Subcutaneous abdominal adipose tissue (tissue), 5 donors: ENCODE data around the gene ZNF469.
A peak's percentile ranks its signal among the peaks of the same experiment; 100 is the strongest.

Experiments used
- H3K27ac ChIP-seq: one replicate; pipeline ENCODE4 v1.7.0; 2013; ENCODE audit warnings: low read depth, mild to moderate bottlenecking, inconsistent platforms, low read length, moderate library complexity
- H3K27me3 ChIP-seq, 5 donors: one replicate each; pipeline ENCODE4 v1.7.0; 2013; ENCODE audit warnings: low read length in 5 of 5, inconsistent platforms in 1 of 5; ENCODE audit not compliant: control insufficient read depth in 5 of 5, insufficient read depth in 4 of 5
- H3K36me3 ChIP-seq, 5 donors: one replicate each; pipeline ENCODE4 v1.7.0; 2013; ENCODE audit warnings: low read length in 5 of 5; ENCODE audit not compliant: control insufficient read depth in 5 of 5, insufficient read depth in 5 of 5
- H3K4me1 ChIP-seq, 5 donors: one replicate each; pipeline ENCODE4 v1.7.0; 2013; ENCODE audit warnings: low read length in 5 of 5, mild to moderate bottlenecking in 3 of 5, moderate library complexity in 1 of 5; ENCODE audit not compliant: control insufficient read depth in 5 of 5, insufficient read depth in 5 of 5
- H3K4me3 ChIP-seq, 5 donors: one replicate each; pipeline ENCODE4 v1.7.0; 2013; ENCODE audit warnings: low read length in 5 of 5, low read depth in 1 of 5
- H3K9ac ChIP-seq, 5 donors: one replicate each; pipeline ENCODE4 v1.7.0; 2013; ENCODE audit warnings: low read length in 5 of 5, mild to moderate bottlenecking in 4 of 5, moderate library complexity in 3 of 5
- H3K9me3 ChIP-seq, 5 donors: one replicate each; pipeline ENCODE4 v1.7.0; 2013; ENCODE audit warnings: low read length in 5 of 5; ENCODE audit not compliant: control insufficient read depth in 5 of 5
- donor health status: healthy.
- donor health status: healthy.
- donor health status: healthy.
- donor health status: healthy.
- donor health status: healthy.

ZNF469 gene

GRCh38 chr16:88382491-88383400 is at the start of gene ZNF469:
Gene ZNF469 (plus strand): TSS chr16:88382959. CDS start chr16:88427471, 44,512 bp downstream.
- no peak within 1 kb of the TSS for H3K9ac ChIP-seq
- peak within 1 kb of the TSS; percentile 19 to 42 (median 39) for H3K4me3 ChIP-seq
- no peaks in the 10 kb centered on the region for H3K36me3 ChIP-seq
- peaks cover 0 to 16% (median 13%) of the 10 kb centered on the region in 5 donors for H3K4me1 ChIP-seq
- no peak within 1 kb of the TSS for H3K27ac ChIP-seq
- peaks cover 21 to 53% (median 37%) of the 10 kb centered on the region in 5 donors for H3K27me3 ChIP-seq
- peaks cover 0 to 3% (median 0%) of the 10 kb centered on the region in 5 donors for H3K9me3 ChIP-seq

GRCh38 chr16:88333848-88334777 is 48.6 kb upstream of the ZNF469 start:
- Histone ChIP-seq H3K27me3 (peaks cover 0 to 17% (median 6%) of the 10 kb centered on the region in 5 donors), H3K27ac (no peak overlapping the region), H3K4me1 (peaks cover 7 to 16% (median 11%) of the 10 kb centered on the region in 5 donors), H3K4me3 (peak overlapping the region in 1 of 5 donors; percentile 11), H3K9me3 (peaks cover 0 to 7% (median 0%) of the 10 kb centered on the region in 5 donors), H3K9ac (no peak overlapping the region), H3K36me3 (no peaks in the 10 kb centered on the region)

- H3K27me3 ChIP-seq = peaks cover 0 to 17% (median 7%) of the 10 kb centered on the region in 5 donors
Measured at GRCh38 chr16:88334778-88335720, 47.7 kb upstream of the ZNF469 start.

GRCh38 chr16:88337021-88337420 is 45.7 kb upstream of the ZNF469 start:
- Histone ChIP-seq H3K27ac (no peak overlapping the region), H3K27me3 (peaks cover 0 to 21% (median 11%) of the 10 kb centered on the region in 5 donors), H3K9me3 (peaks cover 0 to 7% (median 0%) of the 10 kb centered on the region in 5 donors), H3K9ac (no peak overlapping the region), H3K4me3 (no peak overlapping the region), H3K4me1 (peaks cover 7 to 16% (median 11%) of the 10 kb centered on the region in 5 donors), H3K36me3 (no peaks in the 10 kb centered on the region)

More at GRCh38 chr16:88334778-88335720, 47.7 kb upstream of the ZNF469 start:
- Histone ChIP-seq H3K9me3 (peaks cover 0 to 7% (median 0%) of the 10 kb centered on the region in 5 donors), H3K27ac (no peak overlapping the region), H3K36me3 (no peaks in the 10 kb centered on the region), H3K4me3 (no peak overlapping the region), H3K9ac (no peak overlapping the region), H3K4me1 (peaks cover 7 to 16% (median 11%) of the 10 kb centered on the region in 5 donors)

GRCh38 chr16:88337538-88337937 is 45.2 kb upstream of the ZNF469 start:
- H3K4me1 ChIP-seq = peaks cover 5 to 12% (median 6%) of the 10 kb centered on the region in 5 donors

GRCh38 chr16:88338111-88338510 is 44.6 kb upstream of the ZNF469 start:
- Histone ChIP-seq H3K27ac (no peak overlapping the region), H3K9me3 (peaks cover 0 to 12% (median 4%) of the 10 kb centered on the region in 5 donors), H3K9ac (no peak overlapping the region), H3K4me1 (peaks cover 0 to 6% (median 5%) of the 10 kb centered on the region in 5 donors), H3K36me3 (no peaks in the 10 kb centered on the region), H3K4me3 (no peak overlapping the region), H3K27me3 (peaks cover 0 to 16% (median 11%) of the 10 kb centered on the region in 5 donors)

More at GRCh38 chr16:88337538-88337937, 45.2 kb upstream of the ZNF469 start:
- Histone ChIP-seq H3K9me3 (peaks cover 0 to 7% (median 0%) of the 10 kb centered on the region in 5 donors), H3K4me3 (no peak overlapping the region), H3K27me3 (peaks cover 0 to 17% (median 11%) of the 10 kb centered on the region in 5 donors), H3K27ac (no peak overlapping the region), H3K36me3 (no peaks in the 10 kb centered on the region), H3K9ac (no peak overlapping the region)

GRCh38 chr16:88338896-88339295 is 43.9 kb upstream of the ZNF469 start:
- no peaks in the 10 kb centered on the region for H3K36me3 ChIP-seq

GRCh38 chr16:88339930-88340754 is 42.6 kb upstream of the ZNF469 start:
- Histone ChIP-seq H3K9me3 (peaks cover 0 to 19% (median 9%) of the 10 kb centered on the region in 5 donors), H3K36me3 (no peaks in the 10 kb centered on the region), H3K4me3 (no peak overlapping the region), H3K9ac (no peak overlapping the region), H3K4me1 (peaks cover 0 to 3% (median 0%) of the 10 kb centered on the region in 5 donors), H3K27ac (no peak overlapping the region), H3K27me3 (peaks cover 0 to 12% (median 11%) of the 10 kb centered on the region in 5 donors)

More at GRCh38 chr16:88338896-88339295, 43.9 kb upstream of the ZNF469 start:
- peaks cover 0 to 16% (median 11%) of the 10 kb centered on the region in 5 donors for H3K27me3 ChIP-seq
- no peak overlapping the region for H3K27ac ChIP-seq
- H3K9me3 ChIP-seq = peaks cover 0 to 19% (median 9%) of the 10 kb centered on the region in 5 donors
- no peak overlapping the region for H3K4me3 ChIP-seq
- H3K9ac ChIP-seq = no peak overlapping the region
- peaks cover 0 to 5% (median under 1%) of the 10 kb centered on the region in 5 donors for H3K4me1 ChIP-seq
